T-helper 2 cell treated with Interferon-gamma antibody and Interleukin-4, amounts not matched to agents 100 ng/mL and 5 ng/mL, for 36 hours (primary cell): ENCODE data around the gene DOK1. TPM values are rescaled to one million over a fixed set of nuclear protein-coding genes. Genes with fewer than 3 reads are reported as not detected.

Source experiments
- intact Hi-C: fragments of 100-400 bp; cut with micrococcal nuclease; formaldehyde crosslinking; loops from one replicate; pipeline ENCODE4 v1.15.1; 2023
- total RNA-seq: library from RNA; stranded (reverse); gene quantifications from 2 replicates; pipeline ENCODE4 v1.2.3, GENCODE V29; 2022

Gene DOK1
- total RNA-seq, 1 donor from 2014 or later, result 52.5 TPM

DNA sequence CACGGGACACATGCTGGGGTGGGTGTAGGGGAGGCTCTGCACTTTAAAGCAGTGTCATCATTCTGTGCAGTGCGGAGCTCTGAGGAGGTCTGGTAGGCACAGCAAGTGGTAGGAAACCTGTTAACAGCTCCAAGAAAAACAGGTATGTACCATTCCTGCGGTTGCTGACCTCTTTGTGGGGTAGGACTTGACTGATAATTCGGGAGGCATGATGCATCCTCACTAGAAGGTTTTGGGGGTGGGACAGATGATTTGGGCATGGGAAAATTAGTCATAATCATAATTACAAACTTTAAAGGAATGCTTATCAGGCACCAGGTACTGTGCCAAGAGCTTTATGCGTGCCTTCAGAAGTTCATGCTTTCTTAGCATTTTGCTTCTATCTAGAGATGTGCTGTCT, 9.7 kb downstream of the DOK1 start:
- intact Hi-C loops, result no loop called here

DNA sequence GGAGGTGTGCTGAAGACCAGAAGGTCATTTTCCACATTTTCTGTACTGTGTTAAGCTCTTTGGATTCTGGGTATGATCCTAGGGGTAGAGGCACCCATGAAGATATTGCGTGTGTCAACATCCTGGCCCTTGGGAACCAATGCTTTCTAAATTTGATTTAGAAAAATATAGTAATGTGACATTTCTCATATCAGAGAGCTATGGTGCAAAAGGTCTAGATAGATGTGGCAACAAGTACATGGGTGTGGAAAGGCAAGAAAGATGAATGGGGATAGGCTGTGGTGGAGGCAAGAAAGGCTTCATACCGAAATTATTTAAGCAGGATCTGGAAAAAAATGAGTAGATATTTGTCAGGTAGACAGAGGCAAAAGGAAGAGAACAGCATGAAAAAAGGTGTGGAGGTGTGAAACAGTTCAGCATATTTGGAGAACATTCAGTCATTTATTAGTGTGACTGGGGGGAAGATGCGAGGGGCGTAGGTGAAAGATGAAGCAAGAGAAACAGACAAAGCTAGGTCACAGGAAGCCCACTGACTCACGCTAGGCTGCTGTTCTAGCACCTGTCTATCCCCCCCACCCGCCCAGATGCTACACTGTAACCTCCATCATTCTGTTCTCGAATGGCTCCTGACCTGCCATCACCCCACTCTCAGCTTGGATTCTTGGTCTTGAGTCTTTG, 11.7 kb downstream of the DOK1 start:
- intact Hi-C loops, result no loop called here

DNA sequence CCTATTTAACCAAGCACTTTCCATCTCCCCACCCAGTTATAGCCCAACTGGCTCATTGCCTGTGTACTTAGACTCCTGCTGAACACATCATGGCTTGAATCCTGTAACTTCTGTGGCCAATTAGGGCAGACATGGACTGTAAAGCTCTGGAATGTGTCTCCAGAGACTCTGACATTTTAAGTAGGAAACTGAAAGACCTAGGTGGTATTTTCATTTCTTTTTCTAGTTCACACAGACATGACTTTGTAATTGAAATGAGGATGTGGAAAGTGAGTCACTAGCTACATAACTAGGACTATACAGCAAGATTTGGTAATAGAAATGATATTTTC, 12.2 kb downstream of the DOK1 start:
- intact Hi-C loops, result no loop called here

DNA sequence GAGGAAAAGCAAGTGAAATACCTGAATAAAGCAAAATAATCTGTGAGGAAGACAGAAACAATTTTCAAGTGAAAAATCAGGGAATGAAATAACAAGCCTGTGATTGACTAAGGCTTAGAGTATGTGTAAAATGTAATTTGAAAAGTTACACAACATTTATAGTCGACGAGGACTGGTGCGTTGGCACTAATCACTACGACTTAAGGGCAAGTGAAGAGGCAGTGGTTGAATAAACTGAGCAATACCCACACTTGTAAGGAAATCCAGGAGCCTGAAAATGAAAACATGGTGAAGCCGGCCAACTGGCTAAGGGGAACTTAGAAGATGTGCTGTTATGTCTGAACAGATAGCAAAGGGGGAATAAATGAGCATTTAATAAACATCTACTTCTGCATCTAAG, 13.4 kb downstream of the DOK1 start:
- intact Hi-C loops, result no loop called here

DNA sequence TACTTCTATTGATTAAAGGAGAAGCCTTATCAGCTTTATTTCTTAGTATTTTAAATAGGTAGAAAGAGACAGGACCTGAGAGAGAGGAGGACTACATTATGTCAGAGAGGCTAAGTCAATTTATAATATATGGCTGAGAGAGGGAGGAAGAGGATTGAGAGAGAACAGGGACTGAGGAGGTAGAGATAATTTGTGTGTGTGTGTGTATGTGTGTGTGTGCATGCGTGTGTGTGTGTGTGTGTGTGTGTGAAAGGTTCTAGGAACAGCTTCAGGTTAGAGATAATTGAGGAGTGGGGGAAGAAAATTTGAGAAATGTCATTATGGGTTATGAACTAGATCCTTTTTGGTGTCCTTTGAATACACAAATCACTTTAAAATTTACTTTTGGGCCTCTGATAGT, 15.2 kb downstream of the DOK1 start:
- intact Hi-C loops, result no loop called here

- intact Hi-C loops, result no loop called here
Measured at GRCh38 chr2:74571058-74571457, 16.5 kb downstream of the DOK1 start.

DNA sequence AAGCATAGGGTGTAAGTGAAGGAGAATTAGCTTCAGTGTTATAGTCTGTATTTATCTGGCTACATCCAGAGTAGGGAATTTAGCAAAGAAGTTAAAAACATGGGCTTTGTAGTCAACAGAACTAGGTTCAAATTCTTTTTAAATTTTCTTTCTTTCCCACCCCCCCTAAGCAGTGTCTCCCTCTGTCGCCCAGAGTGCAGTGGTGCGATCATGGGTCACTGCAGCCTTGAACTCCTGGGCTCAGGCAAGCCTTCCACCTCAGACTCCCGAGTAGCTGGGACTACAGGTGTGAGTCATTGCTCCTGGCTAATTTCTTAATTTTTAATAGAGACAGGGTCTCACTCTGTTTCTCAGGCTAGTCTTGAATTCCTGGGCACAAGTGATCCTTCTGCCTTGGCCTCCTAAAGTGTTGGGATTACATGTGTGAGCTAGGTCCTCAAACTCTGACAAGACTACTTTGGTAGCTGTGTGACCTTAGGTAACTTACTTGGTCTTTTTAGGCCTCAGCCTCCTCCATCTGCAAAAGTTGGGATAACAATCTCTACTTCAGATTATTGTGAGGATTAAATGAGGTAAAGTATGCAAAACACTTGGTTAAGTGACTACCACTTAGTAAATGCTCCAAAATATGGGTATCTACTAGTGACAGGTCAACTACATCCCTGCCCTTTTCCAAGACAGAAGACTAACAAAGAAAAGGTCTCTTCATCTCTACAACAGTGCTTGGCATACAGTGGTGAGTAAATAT, 17.8 kb downstream of the DOK1 start:
- intact Hi-C loops, result no loop called here

GRCh38 chr2:74573747-74574562, 19.4 kb downstream of the DOK1 start:
- intact Hi-C loops, result loop anchor here (2.0 kb wide), 1 partner anchor 19 kb away; the partner anchor contains the start of gene DOK1

DNA sequence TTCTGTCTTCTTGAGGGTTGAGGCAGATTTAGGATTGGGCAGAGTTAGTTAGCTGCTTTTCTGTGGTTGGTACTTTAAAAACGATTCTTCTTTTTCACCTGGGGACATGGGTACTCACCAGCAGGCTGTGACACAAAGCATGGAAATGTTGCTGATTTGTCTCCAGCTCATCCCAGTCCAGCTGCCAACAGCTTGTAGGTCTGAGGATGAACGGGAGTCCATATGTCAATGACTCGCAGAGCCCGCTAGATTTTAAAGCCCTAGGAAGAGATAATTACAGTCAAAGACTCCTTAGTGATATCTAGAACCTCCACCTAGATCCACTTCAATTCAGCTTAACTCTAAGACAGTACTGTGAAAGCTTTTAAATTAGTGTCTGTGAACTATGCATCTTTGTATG, 20.8 kb downstream of the DOK1 start:
- intact Hi-C loops, result loop anchor here (2.0 kb wide), 1 partner anchor 21 kb away; the partner anchor contains the start of gene DOK1

DNA sequence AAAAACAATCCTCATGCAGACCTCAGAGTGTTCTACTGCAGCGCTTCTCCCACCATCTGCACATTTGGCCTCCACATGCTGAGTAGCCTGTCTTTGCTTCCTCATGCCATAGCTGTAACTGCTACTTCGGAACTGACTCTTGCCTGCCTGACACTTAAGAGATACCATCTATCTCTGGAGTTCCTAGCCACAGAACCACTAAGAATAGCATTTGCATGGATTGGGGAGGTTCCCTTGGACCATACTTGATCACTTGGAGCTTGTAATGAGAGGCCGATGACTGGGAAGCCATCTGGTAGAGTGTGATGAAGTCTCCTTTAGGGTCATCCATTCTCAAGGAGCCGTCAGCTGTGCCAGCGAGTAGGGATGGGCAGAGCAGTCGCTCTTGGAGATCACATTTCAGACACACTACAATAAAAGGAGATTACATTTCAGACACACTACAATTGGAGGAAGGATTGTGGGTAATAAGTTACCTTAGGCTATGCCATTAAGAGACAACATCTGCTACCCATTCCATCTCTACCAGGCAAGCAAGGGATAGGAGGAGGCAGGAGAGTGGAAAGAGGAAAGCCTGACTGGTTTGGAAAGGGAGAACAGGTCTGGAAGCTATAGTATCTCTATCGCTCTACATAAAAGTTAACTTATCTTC, 21.8 kb downstream of the DOK1 start:
- intact Hi-C loops, result no loop called here

DNA sequence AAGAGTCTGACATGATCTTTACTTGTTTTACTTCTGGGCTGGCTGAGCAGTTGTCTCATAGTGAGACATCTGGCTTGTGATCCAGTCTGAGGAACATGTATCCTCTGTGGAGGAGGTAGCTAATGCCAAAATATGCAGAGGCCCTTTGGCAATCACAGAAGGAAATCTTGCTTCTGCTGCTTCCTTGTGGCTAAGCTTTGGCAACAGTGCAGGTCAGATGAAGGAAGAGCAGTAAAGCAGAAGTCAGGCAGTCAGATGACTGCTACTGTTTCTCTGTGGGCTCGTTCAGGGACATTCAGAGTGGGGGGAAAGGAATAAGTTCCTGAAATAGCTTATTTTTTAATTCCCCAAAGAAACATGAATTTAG, 22.3 kb downstream of the DOK1 start:
- intact Hi-C loops, result no loop called here

- intact Hi-C loops, result no loop called here
Measured at GRCh38 chr2:74577448-74577847, 22.9 kb downstream of the DOK1 start.

DNA sequence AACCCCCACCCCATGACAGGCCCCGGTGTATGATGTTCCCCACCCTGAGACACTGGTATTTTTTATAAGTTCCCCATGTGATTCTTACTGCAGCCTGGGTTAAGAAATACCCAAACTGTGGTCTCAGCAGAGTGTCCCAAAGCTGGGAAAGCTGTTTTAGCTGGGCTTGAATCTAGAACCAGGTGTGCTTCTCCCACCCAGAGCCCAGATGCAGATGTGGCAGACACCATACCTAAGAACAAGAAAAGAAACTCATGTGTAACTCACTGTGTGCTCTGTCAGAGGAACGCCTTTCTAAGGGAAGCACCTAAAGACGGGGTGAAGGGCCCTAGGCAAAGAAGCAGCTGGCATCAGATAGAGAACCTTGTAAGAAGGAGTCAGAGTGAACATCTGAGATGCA, 23.9 kb downstream of the DOK1 start:
- intact Hi-C loops, result no loop called here

DNA sequence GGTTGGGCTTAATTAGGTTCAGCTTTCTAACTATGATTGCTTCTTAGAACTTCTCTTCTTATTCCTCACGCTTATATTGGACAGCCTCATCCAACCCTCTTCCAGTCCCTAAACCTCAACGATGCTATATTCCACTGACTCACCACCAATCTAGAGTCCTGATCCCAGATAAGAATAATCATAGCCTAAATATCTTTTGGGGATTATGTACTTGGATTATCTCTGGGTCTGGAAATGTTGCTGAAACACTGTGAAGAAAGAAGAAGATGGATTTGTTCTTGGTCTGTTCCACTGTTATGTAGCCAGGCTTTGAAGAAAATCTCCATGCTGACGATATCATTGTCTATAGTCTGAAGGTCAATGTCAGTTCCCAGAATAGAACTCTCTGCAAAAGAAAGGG, 26.9 kb downstream of the DOK1 start:
- intact Hi-C loops, result loop anchor here (10.0 kb wide), 1 partner anchor 247 kb away; no protein-coding TSS in a partner anchor

- intact Hi-C loops, result loop anchor here (10.0 kb wide), 1 partner anchor 247 kb away; no protein-coding TSS in a partner anchor
Measured at GRCh38 chr2:74582184-74582583, 27.7 kb downstream of the DOK1 start.

- intact Hi-C loops, result loop anchor here (10.0 kb wide), 1 partner anchor 249 kb away; no protein-coding TSS in a partner anchor
Measured at GRCh38 chr2:74583504-74583903, 29.0 kb downstream of the DOK1 start.

DNA sequence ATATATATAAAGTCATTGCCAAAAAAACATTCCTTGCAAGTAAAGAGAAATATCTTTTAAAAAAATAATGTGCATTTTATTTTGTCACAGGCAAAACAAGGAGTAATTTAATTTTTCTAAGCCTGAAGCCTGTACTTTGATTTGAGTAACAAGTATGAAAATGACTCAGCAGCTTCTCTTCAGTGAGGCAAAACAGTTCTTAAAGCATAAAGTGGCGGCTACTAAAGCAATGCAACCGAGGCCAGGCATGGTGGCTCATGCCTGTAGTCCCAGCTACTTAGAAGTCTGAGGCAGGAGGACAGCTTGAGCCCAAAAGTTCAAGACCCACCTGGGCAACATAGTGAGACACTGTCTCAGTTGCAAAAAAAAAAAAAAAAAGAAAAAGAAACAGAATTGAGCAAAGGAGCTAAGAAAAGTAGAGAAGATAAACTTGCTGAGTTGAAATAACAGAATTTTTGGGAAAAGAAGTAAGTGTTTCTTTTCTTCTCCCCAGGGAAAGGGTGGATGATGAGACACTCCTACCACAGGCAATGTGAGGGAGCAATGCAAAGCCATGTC, 29.6 kb downstream of the DOK1 start:
- intact Hi-C loops, result loop anchor here (2.0 to 10.0 kb wide), 2 partner anchors 29 to 249 kb away; partner anchors contain the start of gene DOK1

- intact Hi-C loops, result loop anchor here (2.0 to 10.0 kb wide), 2 partner anchors 31 to 251 kb away; partner anchors contain the start of gene DOK1
Measured at GRCh38 chr2:74585406-74586185, 31.1 kb downstream of the DOK1 start.

DNA sequence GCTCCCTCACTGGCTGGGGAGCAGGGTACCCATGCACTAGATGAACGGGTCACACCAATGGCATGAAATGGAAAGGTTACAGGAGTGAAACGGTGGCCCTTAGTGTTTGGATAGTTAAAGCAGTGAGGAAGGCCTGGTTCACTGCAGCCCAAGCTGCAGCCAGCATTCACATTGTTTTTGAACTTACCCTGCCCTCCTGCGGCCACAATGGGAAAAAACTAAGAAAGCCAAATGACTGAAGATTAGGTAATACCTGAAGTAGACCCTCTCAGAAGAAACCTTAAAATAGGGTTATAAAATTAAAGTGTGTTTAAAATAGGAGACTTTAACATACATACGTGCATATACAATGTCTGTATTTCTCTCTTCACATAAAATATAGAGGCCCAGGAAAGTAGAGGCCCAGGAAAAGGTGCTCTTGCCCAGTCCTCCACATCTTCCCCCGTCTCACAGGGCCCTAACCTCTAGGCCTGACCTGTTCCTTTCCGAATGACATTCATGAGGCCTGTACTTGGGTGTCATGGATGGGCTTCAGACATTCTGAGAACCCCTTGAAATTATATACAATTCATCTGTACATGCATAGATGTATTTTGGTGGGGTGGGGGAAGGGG, 33.3 kb downstream of the DOK1 start:
- intact Hi-C loops, result loop anchor here (1.0 to 10.0 kb wide), 4 partner anchors 58 to 253 kb away; partner anchors contain the start of genes AUP1, HTRA2 and TTC31

- intact Hi-C loops, result loop anchor here (10.0 kb wide), 1 partner anchor 254 kb away; no protein-coding TSS in a partner anchor
Measured at GRCh38 chr2:74588664-74589063, 34.1 kb downstream of the DOK1 start.
